Spleen (tissue), 7 donors: ENCODE measurements around the gene CALM1.

ENCODE experiments used
- CTCF ChIP-seq, 11 experiments: fragments of 200-600 bp in 7 of 11; fragments of 450-650 bp in 4 of 11; sonication (generic) in 4 of 11; IDR thresholded peaks in 8 of 11; conservative IDR thresholded peaks in 3 of 11; 1 replicate in 7 of 11; 2 replicates in 4 of 11; pipeline versions ENCODE4 v1.4.0 to v1.8.0; 2016 to 2021; ENCODE audit warnings: antibody characterized with exemption in 11 of 11, inconsistent platforms in 4 of 11, mild to moderate bottlenecking in 1 of 11
- POLR2A ChIP-seq, 3 donors: fragments of 450-650 bp; IDR thresholded peaks; one replicate each; pipeline ENCODE4 v1.5.1; 2017; ENCODE audit warnings: antibody characterized with exemption in 3 of 3, mild to moderate bottlenecking in 1 of 3
- POLR2AphosphoS5 ChIP-seq, 3 donors: sonication (generic); formaldehyde crosslinking; IDR thresholded peaks; one replicate each; pipeline ENCODE4 v1.5.1; 2017; ENCODE audit warnings: antibody characterized with exemption in 3 of 3
- donor health status: DM: no; HTN: no; CAD: no; lungs with moderate emphysema.
- donor health status: DM: no; HTN: no; CAD: no.
- donor health status: DM: no; HTN: no; CAD: no.

- no peak for TF ChIP-seq POLR2A (IDR thresholded peaks at IDR 0.05)
- no peak for TF ChIP-seq POLR2AphosphoS5 (IDR thresholded peaks at IDR 0.05)
- TF ChIP-seq CTCF (IDR thresholded peaks at IDR 0.05 in 8 of 11, conservative IDR thresholded peaks at IDR 0.05 in 3 of 11) = no peak
Measured at GRCh38 chr14:90421001-90421631, 24.3 kb downstream of the CALM1 start.
